Ovary (tissue), 3 donors: ENCODE results near the gene ARPC4.

Experiments
- CTCF ChIP-seq, 3 donors: fragments of 450-650 bp in 2 of 3; fragments of 200-600 bp in 1 of 3; IDR thresholded peaks; one replicate each; pipeline versions ENCODE4 v1.5.1 to v1.8.0; 2016 to 2022; ENCODE audit warnings: antibody characterized with exemption in 3 of 3, mild to moderate bottlenecking in 1 of 3
- EP300 ChIP-seq: sonication (generic); formaldehyde crosslinking; IDR thresholded peaks from one replicate; pipeline ENCODE4 v1.6.1; 2017; ENCODE audit warnings: antibody characterized with exemption
- donor health status: DM: no; HTN: no; CAD: no.

- TF ChIP-seq CTCF (IDR thresholded peaks at IDR 0.05) (no peak), EP300 (no peak)
Observed at GRCh38 chr3:9749296-9749644, 43.6 kb upstream of the ARPC4 start.
